GM12878 (cell line): ENCODE results near the gene ICAM2. TPM values are rescaled to one million over a fixed set of nuclear protein-coding genes. Genes with fewer than 3 reads are reported as not detected.
A peak's percentile ranks its signal among the peaks of the same experiment; 100 is the strongest.

Source experiments
- ATAC-seq: fragments of 200-7000 bp; cut with Tn5 transposase; 3 replicates; pipeline ENCODE4 v1.9.1; 2020; ENCODE audit warnings: mild to moderate bottlenecking, moderate library complexity
- BruUV-seq: library from RNA; stranded (reverse); fragments of 400-500 nt; replicated peaks from 2 replicates; lab custom pipeline; 2021; lab: Mats Ljungman, UMichigan
- CTCF ChIA-PET: fragments of 300-600 bp; sonication (Branson Sonifier 250); formaldehyde crosslinking; extraction: SDS; loops from one replicate; lab custom pipeline; 2021; ENCODE audit warnings: inconsistent platforms; lab: Yijun Ruan, JAX
- POLR2A ChIA-PET: fragments of 350-600 bp; formaldehyde crosslinking; extraction: SDS; loops from one replicate; lab custom pipeline; 2021; ENCODE audit warnings: inconsistent platforms; lab: Charles Lee
- RAD21 ChIA-PET: fragments of 300-600 bp; sonication (Branson Sonifier 250); formaldehyde crosslinking; loops from one replicate; lab custom pipeline; 2023; ENCODE audit warnings: antibody characterized with exemption; ENCODE audit not compliant: unreplicated experiment; lab: Charles Lee
- SMC1A ChIA-PET: fragments of 300-600 bp; sonication (Branson Sonifier 250); formaldehyde crosslinking; loops from one replicate; lab custom pipeline; 2023; ENCODE audit not compliant: unreplicated experiment, uncharacterized antibody; lab: Charles Lee
- DNase-seq: peaks from one replicate; pipeline ENCODE4 v3.0.0-alpha.2; 2011; ENCODE audit warnings: low read depth, low spot score
- FAIRE-seq: peaks from 3 replicates; lab custom pipeline; 2011; peaks lifted over from hg19 to GRCh38; lab: Jason Lieb, UNC
- H2AFZ ChIP-seq: 2 replicates; pipeline ENCODE4 v1.6.0; 2011; ENCODE audit warnings: low read depth, low read length, control low read depth; ENCODE audit not compliant: control insufficient read depth
- H3K27ac ChIP-seq: 2 replicates; pipeline ENCODE4 v1.5.1; 2011; ENCODE audit warnings: control low read depth; ENCODE audit not compliant: control insufficient read depth, insufficient read depth
- H3K27me3 ChIP-seq, 2 experiments: replicated peaks in 1 of 2; 2 replicates each; pipeline versions ENCODE4 v1.6.0 to v1.6.1; 2011; ENCODE audit warnings: low read length in 1 of 2; ENCODE audit not compliant: control insufficient read depth in 2 of 2, insufficient read depth in 2 of 2
- H3K36me3 ChIP-seq, 2 experiments: 2 replicates each; pipeline ENCODE4 v1.5.1; 2011; ENCODE audit warnings: low read length in 1 of 2; ENCODE audit not compliant: control insufficient read depth in 2 of 2, insufficient read depth in 2 of 2
- H3K4me1 ChIP-seq: 2 replicates; pipeline ENCODE4 v1.6.1; 2011; ENCODE audit warnings: mild to moderate bottlenecking, low read length, moderate library complexity, mixed read lengths; ENCODE audit not compliant: control insufficient read depth, insufficient read depth
- H3K4me2 ChIP-seq: 2 replicates; pipeline ENCODE4 v1.6.0; 2011; ENCODE audit warnings: control low read depth; ENCODE audit not compliant: control insufficient read depth, insufficient read depth
- H3K4me3 ChIP-seq: fragments of 200-600 bp; sonication (generic); 2 replicates; pipeline ENCODE4 v1.5.1; 2016
- H3K79me2 ChIP-seq: 2 replicates; pipeline ENCODE4 v1.6.0; 2011; ENCODE audit warnings: low read length; ENCODE audit not compliant: control insufficient read depth, insufficient read depth
- H3K9ac ChIP-seq: 2 replicates; pipeline ENCODE4 v1.8.0; 2011; ENCODE audit warnings: low read length, control low read depth, mixed read lengths; ENCODE audit not compliant: control insufficient read depth, insufficient read depth
- H3K9me3 ChIP-seq: replicated peaks from 3 replicates; pipeline ENCODE4 v1.5.1; 2011; ENCODE audit warnings: mild to moderate bottlenecking, low read length; ENCODE audit not compliant: control insufficient read depth, insufficient read depth
- H4K20me1 ChIP-seq: 2 replicates; pipeline ENCODE4 v1.6.0; 2011; ENCODE audit not compliant: control insufficient read depth, insufficient read depth
- DPF2 ChIP-seq: fragments of 450-650 bp; IDR thresholded peaks from 2 replicates; pipeline ENCODE4 v1.6.1; 2017; ENCODE audit warnings: mild to moderate bottlenecking
- HDGF ChIP-seq: fragments of 450-650 bp; IDR thresholded peaks from 2 replicates; pipeline ENCODE4 v1.6.1; 2016; ENCODE audit warnings: antibody characterized with exemption
- NFIC ChIP-seq: IDR thresholded peaks from 2 replicates; pipeline ENCODE4 v1.6.1; 2012; ENCODE audit warnings: low read depth, mild to moderate bottlenecking, inconsistent platforms, low read length, moderate library complexity
- NFXL1 ChIP-seq: fragments of 450-650 bp; IDR thresholded peaks from 2 replicates; pipeline ENCODE4 v1.6.1; 2017; ENCODE audit warnings: antibody characterized with exemption, mild to moderate bottlenecking, borderline replicate concordance
- PAX5 ChIP-seq: IDR thresholded peaks from 2 replicates; pipeline ENCODE4 v1.6.1; 2011; ENCODE audit warnings: low read depth, low read length, borderline replicate concordance
- SIX5 ChIP-seq: IDR thresholded peaks from 2 replicates; pipeline ENCODE4 v1.6.1; 2011; ENCODE audit warnings: mild to moderate bottlenecking, low read depth, low read length, moderate library complexity; ENCODE audit not compliant: severe bottlenecking
- SREBF1 ChIP-seq: IDR thresholded peaks from 2 replicates; pipeline ENCODE4 v1.6.1; 2012; ENCODE audit warnings: mild to moderate bottlenecking, low read length
- YBX1 ChIP-seq: fragments of 450-650 bp; IDR thresholded peaks from 2 replicates; pipeline ENCODE4 v1.6.1; 2016; ENCODE audit warnings: antibody characterized with exemption
- ZNF622 ChIP-seq: fragments of 450-650 bp; IDR thresholded peaks from 2 replicates; pipeline ENCODE4 v1.6.1; 2017; ENCODE audit warnings: mild to moderate bottlenecking, inconsistent platforms
- WGBS: methylation state at CpG from one replicate; pipeline ENCODE4 v1.1.6; 2016; ENCODE audit warnings: low lambda C conversion rate; ENCODE audit not compliant: insufficient replicate concordance, insufficient coverage; ENCODE audit errors: missing lambda C conversion rate; 5-methylcytosine and 5-hydroxymethylcytosine counted together
- in situ Hi-C: fragments of 300-500 bp; cut with MboI; formaldehyde crosslinking; loops from 9 replicates; pipeline ENCODE4 v1.14.3; 2018; ENCODE audit warnings: mixed read lengths
- intact Hi-C: fragments of 100-400 bp; cut with micrococcal nuclease; formaldehyde crosslinking; loops from one replicate; pipeline ENCODE4 v1.14.2; 2022; ENCODE audit not compliant: unreplicated experiment
- polyA plus RNA-seq, 11 experiments: library from polyadenylated mRNA; depleted of rRNA in 4 of 11; unstranded in 6 of 11; stranded (reverse) in 5 of 11; fragments of >200 nt; fragmentation: Nextera tagmentation in 4 of 11; fragmentation: Illumina TruSeq in 1 of 11; extraction: Ambion mirVana in 4 of 11; extraction: Trizol in 1 of 11; gene quantifications; 1 replicate in 1 of 11; 2 replicates in 10 of 11; pipeline versions ENCODE4 v1.2.1 to v1.2.3, GENCODE V29; 2011 to 2016; ENCODE audit warnings: inconsistent platforms in 2 of 11, missing spikeins in 2 of 11, low read depth in 1 of 11
- total RNA-seq, 4 experiments: library from RNA; depleted of rRNA in 3 of 4; stranded (reverse); fragments of >200 nt in 3 of 4; fragmentation: Illumina TruSeq in 1 of 4; extraction: Trizol in 1 of 4; gene quantifications; 2 replicates each; pipeline versions ENCODE4 v1.2.1 to v1.2.3, GENCODE V29; 2013 to 2021
- TF ChIP-seq, protein P1 (sequence below): fragments of 450-650 bp; IDR thresholded peaks from 2 replicates; pipeline ENCODE4 v1.6.1; 2016; ENCODE audit warnings: mild to moderate bottlenecking

ICAM2 gene
- total and polyA plus RNA-seq, 10 of the 15 experiments (the other 5 are each of a cell fraction or from before 2014, with no cell fraction given), result 23.6 to 108 (median 58.1) TPM

DNA sequence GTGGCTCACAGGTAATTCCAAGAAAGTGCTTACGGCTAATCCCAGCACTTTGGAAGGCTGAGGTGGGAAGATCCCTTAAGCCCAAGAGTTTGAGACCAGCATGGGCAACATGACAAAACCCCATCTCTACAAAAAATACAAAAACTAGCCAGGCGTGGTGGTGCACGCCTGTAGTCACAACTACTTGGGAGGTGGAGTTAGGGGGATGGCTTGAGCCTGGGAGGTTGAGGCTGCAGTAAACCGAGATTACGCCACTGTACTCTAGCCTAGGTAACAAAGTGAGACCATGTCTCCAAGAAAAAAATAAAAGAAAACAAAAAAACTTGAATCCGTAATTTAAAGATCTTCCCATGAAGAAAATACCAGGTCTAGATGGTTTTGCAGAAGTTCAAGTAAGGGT lies 5.0 kb downstream of the ICAM2 start:
- ChIA-PET POLR2A (no interaction called here), RAD21 (no interaction called here), SMC1A (no interaction called here), CTCF (no interaction called here)
- TF ChIP-seq HDGF (no peak), YBX1 (no peak), NFIC (no peak), SIX5 (no peak), PAX5 (0 out of 2 replicates have a peak, but pooled peaks have one; percentile 15), NFXL1 (no peak), DPF2 (no peak), SREBF1 (no peak), ZNF622 (no peak)
- TF ChIP-seq, protein P1, sequence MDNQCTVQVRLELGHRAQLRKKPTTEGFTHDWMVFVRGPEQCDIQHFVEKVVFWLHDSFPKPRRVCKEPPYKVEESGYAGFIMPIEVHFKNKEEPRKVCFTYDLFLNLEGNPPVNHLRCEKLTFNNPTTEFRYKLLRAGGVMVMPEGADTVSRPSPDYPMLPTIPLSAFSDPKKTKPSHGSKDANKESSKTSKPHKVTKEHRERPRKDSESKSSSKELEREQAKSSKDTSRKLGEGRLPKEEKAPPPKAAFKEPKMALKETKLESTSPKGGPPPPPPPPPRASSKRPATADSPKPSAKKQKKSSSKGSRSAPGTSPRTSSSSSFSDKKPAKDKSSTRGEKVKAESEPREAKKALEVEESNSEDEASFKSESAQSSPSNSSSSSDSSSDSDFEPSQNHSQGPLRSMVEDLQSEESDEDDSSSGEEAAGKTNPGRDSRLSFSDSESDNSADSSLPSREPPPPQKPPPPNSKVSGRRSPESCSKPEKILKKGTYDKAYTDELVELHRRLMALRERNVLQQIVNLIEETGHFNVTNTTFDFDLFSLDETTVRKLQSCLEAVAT, result peak; percentile 92
- in situ Hi-C loops, result no loop called here
- no peak overlapping the region for H2AFZ ChIP-seq
- H3K27ac ChIP-seq, result peak overlapping the region; percentile 40
- no peaks in the 10 kb centered on the region for H3K9me3 ChIP-seq
- DNase-seq, result no peak
- H3K36me3 ChIP-seq, result no peaks in the 10 kb centered on the region
- no peak overlapping the region for H3K9ac ChIP-seq
- ATAC-seq, result no peak
- peaks cover 4% of the 10 kb centered on the region for H3K4me1 ChIP-seq
- WGBS, result 94% methylated on average over 6 of the region's 6 CpGs
- no peak for FAIRE-seq
- H3K79me2 ChIP-seq, result peaks cover 66% of the 10 kb centered on the region
- no peaks in the 10 kb centered on the region for H4K20me1 ChIP-seq
- intact Hi-C loops, result loop anchor here (5.0 kb wide), 1 partner anchor 63 kb away; no protein-coding TSS in a partner anchor
- no peaks in the 10 kb centered on the region for H3K27me3 ChIP-seq
- no TSS peak for BruUV-seq
- peak overlapping the region; percentile 49 for H3K4me2 ChIP-seq
- peak overlapping the region; percentile 55 for H3K4me3 ChIP-seq
